Mesothelial cell of epicardium (in vitro differentiated cells): ENCODE data around the gene WASF3. TPM values are rescaled to one million over a fixed set of nuclear protein-coding genes. Genes with fewer than 3 reads are reported as not detected.

Experiments
- DNase-seq, 2 experiments: peaks; one replicate each; pipeline ENCODE4 v3.0.0; 2021; ENCODE audit warnings: low spot score in 2 of 2; ENCODE audit not compliant: unreplicated experiment in 2 of 2
- H3K27ac Mint-ChIP-seq: 2 replicates; pipeline ENCODE4 v1.8.0; 2021; ENCODE audit warnings: mixed read lengths
- H3K27me3 Mint-ChIP-seq: 2 replicates; pipeline ENCODE4 v1.8.0; 2021; ENCODE audit warnings: low read depth, mixed read lengths
- H3K36me3 Mint-ChIP-seq: 2 replicates; pipeline ENCODE4 v1.8.0; 2021; ENCODE audit warnings: mixed read lengths
- H3K4me1 Mint-ChIP-seq: 2 replicates; pipeline ENCODE4 v1.8.0; 2021; ENCODE audit warnings: mixed read lengths
- H3K4me3 Mint-ChIP-seq: 2 replicates; pipeline ENCODE4 v1.8.0; 2021; ENCODE audit warnings: mild to moderate bottlenecking, moderate library complexity, mixed read lengths
- H3K9me3 Mint-ChIP-seq: 2 replicates; pipeline ENCODE4 v1.8.0; 2021; ENCODE audit warnings: mixed read lengths
- total RNA-seq: library from RNA; stranded (reverse); gene quantifications from 3 replicates; pipeline ENCODE4 v1.2.1, GENCODE V29; 2021
- TF ChIP-seq, protein P1 (sequence below): fragments of 200-600 bp; sonication (generic); IDR thresholded peaks from one replicate; pipeline ENCODE4 v1.5.0; 2021; ENCODE audit warnings: antibody characterized with exemption; ENCODE audit not compliant: unreplicated experiment

WASF3 gene
- total RNA-seq, 1 donor from 2014 or later: 19.4 TPM

DNA sequence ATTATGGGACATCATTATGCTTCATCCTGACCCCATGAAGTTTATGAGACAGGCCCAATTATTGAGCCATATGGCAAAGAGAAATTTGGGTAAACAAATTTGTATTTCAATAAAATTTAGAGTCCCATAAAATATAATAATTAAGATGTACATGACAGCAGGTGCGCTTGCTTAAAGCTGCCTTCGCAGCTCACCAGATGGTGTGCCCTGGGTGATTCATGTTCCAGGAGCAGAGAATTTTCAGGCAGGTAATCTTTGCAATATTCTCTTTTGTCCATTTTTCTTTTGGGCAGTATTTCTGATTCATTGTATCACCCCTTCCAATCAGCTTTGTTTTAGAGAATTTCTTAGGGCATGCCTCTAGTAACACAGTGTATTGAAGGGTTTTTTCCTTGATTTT, 39.5 kb upstream of the WASF3 start:
- Mint-ChIP-seq H3K4me3 (no peak overlapping the region), H3K9me3 (no peaks in the 10 kb centered on the region), H3K4me1 (no peaks in the 10 kb centered on the region), H3K27me3 (peaks cover 14% of the 10 kb centered on the region), H3K27ac (no peak overlapping the region), H3K36me3 (no peaks in the 10 kb centered on the region)
- TF ChIP-seq, protein P1, sequence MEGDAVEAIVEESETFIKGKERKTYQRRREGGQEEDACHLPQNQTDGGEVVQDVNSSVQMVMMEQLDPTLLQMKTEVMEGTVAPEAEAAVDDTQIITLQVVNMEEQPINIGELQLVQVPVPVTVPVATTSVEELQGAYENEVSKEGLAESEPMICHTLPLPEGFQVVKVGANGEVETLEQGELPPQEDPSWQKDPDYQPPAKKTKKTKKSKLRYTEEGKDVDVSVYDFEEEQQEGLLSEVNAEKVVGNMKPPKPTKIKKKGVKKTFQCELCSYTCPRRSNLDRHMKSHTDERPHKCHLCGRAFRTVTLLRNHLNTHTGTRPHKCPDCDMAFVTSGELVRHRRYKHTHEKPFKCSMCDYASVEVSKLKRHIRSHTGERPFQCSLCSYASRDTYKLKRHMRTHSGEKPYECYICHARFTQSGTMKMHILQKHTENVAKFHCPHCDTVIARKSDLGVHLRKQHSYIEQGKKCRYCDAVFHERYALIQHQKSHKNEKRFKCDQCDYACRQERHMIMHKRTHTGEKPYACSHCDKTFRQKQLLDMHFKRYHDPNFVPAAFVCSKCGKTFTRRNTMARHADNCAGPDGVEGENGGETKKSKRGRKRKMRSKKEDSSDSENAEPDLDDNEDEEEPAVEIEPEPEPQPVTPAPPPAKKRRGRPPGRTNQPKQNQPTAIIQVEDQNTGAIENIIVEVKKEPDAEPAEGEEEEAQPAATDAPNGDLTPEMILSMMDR: no peak
- no peak for DNase-seq

DNA sequence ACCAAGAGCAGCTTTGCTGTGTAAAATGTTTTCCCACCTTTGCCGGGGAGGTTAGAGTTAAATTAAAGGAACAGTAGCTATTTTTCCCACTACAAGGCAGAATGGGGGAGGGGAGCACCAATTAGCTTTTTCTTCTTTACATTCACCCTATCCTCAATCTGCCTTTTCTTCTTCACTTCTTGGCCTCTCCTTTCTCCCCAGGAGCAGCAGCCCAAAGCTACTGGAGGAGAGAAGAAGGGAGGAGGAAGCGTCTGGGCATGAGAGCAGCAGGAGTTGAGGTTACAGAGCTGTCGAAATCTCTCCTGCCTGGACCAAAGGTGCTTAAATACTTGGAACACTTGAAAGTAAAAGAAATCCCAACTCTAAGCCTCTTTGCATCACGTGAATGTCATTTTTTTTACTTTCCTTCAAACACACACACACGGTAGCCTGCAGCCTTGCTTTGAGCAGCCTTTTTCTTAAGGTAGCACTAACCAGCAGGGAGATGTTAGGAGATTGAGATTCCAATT, 39.0 kb upstream of the WASF3 start:
- no peak overlapping the region for H3K27ac Mint-ChIP-seq
- H3K27me3 Mint-ChIP-seq: peaks cover 14% of the 10 kb centered on the region
- no peak overlapping the region for H3K4me3 Mint-ChIP-seq
- no peaks in the 10 kb centered on the region for H3K9me3 Mint-ChIP-seq
- H3K4me1 Mint-ChIP-seq: no peaks in the 10 kb centered on the region
- no peaks in the 10 kb centered on the region for H3K36me3 Mint-ChIP-seq
- TF ChIP-seq, protein P1: no peak
- no peak for DNase-seq

DNA sequence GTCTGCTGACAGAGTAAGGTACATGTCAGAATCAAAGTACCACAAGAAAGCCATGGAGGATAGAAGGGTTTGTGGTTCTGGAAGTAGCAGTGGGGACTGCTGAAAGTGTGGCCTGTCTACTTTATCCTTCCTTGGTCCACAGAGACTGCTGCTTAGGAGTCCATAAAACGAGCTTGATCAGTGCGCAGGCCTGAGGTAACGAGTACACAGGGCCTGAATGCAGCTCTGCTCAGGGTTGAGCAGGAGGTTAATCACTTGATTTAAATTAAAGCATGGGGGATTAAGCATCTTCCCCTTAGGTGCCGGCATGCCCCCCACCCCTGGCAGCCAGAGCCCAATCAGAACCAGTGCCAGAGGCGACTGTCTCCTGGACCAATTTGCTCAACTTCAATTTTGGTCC, 34.9 kb upstream of the WASF3 start:
- H3K4me3 Mint-ChIP-seq: no peak overlapping the region
- no peak overlapping the region for H3K27ac Mint-ChIP-seq
- no peaks in the 10 kb centered on the region for H3K36me3 Mint-ChIP-seq
- H3K4me1 Mint-ChIP-seq: peaks cover 4% of the 10 kb centered on the region
- TF ChIP-seq, protein P1: no peak
- no peak for DNase-seq
- no peaks in the 10 kb centered on the region for H3K9me3 Mint-ChIP-seq
- H3K27me3 Mint-ChIP-seq: peaks cover 18% of the 10 kb centered on the region

DNA sequence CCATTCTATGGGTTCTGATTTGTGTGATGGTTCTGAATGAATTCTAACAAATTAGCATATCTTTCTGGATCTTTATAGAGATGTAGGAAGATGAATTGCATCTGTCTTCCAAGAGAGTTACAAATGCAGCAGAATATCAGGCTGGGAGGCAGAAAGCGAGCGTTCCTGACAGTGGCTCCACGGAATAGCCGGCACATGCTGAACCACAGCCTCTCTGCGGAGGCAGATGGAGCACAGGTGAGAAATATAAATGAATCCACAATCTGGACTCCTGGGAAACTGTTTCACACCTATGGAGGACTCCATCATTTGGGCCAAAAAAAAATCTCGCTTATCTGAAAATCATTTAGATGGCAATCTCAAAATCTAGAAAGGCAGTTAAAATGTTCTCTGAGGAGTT, 34.5 kb upstream of the WASF3 start:
- H3K4me3 Mint-ChIP-seq: no peak overlapping the region
- TF ChIP-seq, protein P1: no peak
- no peaks in the 10 kb centered on the region for H3K36me3 Mint-ChIP-seq
- H3K4me1 Mint-ChIP-seq: peaks cover 4% of the 10 kb centered on the region
- no peaks in the 10 kb centered on the region for H3K9me3 Mint-ChIP-seq
- H3K27me3 Mint-ChIP-seq: peaks cover 16% of the 10 kb centered on the region
- no peak overlapping the region for H3K27ac Mint-ChIP-seq
- DNase-seq: no peak

DNA sequence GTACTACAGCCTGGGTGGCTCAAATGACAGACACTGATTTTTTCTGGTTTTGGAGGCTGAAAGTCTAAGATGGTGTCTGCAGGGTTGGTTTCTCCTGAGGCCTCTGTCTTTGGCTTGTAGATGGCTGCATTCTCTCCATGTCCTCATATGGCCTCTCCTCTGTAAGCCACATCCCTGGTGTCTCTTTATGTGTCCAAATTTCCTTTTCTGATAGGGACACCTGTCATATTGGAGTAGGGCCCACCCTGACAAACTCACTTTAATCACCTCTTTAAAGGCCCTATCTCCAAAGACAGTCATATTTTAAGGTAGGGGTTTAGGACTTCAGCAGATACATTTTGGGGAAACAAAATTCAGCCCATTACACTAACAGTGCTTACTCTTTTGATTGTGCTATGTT, 32.0 kb upstream of the WASF3 start:
- no peaks in the 10 kb centered on the region for H3K9me3 Mint-ChIP-seq
- no peak overlapping the region for H3K27ac Mint-ChIP-seq
- no peak for DNase-seq
- TF ChIP-seq, protein P1: no peak
- peaks cover 4% of the 10 kb centered on the region for H3K4me1 Mint-ChIP-seq
- H3K27me3 Mint-ChIP-seq: peaks cover 13% of the 10 kb centered on the region
- no peak overlapping the region for H3K4me3 Mint-ChIP-seq
- no peaks in the 10 kb centered on the region for H3K36me3 Mint-ChIP-seq

DNA sequence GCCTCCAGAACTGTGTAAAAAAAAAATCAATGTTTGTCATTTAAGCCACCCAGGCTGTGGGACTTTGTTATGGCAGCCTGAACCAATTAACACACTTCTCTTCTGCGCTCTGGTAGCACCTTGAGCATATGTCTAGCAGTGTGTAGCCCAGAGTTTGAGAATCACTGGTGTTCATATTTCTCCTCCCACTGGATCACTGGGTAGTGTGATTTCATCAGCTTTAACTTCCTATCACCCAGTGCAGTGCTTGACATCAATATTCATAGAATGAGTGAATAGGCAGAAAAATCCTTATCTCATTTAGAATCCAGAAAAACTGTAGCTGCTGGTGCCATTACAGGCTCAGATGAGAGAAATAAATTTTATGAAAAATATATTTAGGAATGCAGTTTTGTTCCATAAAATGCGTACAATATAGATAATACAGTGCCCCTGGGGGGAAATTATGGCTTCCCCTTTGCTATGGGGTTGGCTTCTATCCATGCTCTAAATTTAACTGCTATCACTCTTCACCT, 30.7 kb upstream of the WASF3 start:
- DNase-seq: no peak
- Mint-ChIP-seq H3K4me3 (no peak overlapping the region), H3K27me3 (peaks cover 13% of the 10 kb centered on the region), H3K27ac (no peak overlapping the region), H3K4me1 (peaks cover 4% of the 10 kb centered on the region), H3K9me3 (no peaks in the 10 kb centered on the region), H3K36me3 (no peaks in the 10 kb centered on the region)
- TF ChIP-seq, protein P1: no peak
